ENCODE results near the gene NUDT21.
"Not testable (repeated sequence)": the region's sequence is repeated elsewhere in the genome, so short reads cannot be mapped to it uniquely, and the experiment has no call there.

NUDT21 gene

DNA sequence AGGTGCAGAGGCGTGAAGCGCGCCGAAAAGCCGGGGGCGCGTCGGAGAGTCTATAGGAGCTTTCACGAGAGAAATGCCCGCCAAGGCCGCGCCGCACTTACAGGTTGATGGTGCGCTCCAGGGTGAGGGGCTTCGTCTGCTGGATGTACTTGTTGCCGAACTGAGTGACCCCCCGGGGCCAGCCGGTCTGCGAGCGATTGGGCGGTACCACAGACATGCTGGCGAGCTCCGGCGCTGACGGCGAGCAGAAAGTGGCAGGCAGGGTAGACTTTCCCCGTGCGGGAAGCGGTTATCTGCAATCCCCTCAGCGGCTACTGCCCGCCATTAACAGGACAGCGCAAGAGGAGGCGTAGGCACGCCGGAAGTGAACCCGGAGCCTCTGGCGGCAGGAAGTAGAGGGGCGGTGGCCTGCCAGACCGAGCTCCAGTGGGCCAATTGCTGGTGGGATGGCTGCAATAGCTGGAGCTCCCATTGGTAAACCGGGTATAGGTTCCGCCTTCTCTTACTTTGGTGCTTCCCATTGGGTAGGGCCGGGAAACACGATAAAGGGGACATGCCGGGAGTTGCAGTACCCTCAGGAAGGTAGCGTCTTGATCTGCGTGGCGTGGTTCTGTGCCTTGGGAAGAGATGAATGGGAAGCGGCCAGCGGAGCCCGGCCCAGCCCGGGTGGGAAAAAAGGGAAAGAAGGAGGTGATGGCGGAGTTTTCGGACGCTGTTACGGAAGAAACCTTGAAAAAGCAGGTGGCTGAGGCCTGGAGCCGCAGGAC is at the start of gene NUDT21, which contains the start of gene OGFOD1:
Gene NUDT21, minus strand, starts transcription at position 347 of the 767 bp plus-strand sequence. Its CDS starts 130 bp downstream, at position 217.
Gene OGFOD1, plus strand, starts transcription at position 569 of the 767 bp plus-strand sequence. Its CDS starts 59 bp downstream, at position 628.
- DNase-seq (ENCODE audit: low spot score), result peak; percentile 100

- no peak for DNase-seq (ENCODE audit: low spot score)
These were observed 42.7 kb upstream of the NUDT21 start for GRCh38 chr16:56493815-56494214.

GRCh38 chr16:56493126-56493525 is 42.0 kb upstream of the NUDT21 start:
- DNase-seq (ENCODE audit: low spot score), result no peak

GRCh38 chr16:56491657-56492261 is 40.6 kb upstream of the NUDT21 start:
- no peak for DNase-seq (ENCODE audit: low spot score)

DNA sequence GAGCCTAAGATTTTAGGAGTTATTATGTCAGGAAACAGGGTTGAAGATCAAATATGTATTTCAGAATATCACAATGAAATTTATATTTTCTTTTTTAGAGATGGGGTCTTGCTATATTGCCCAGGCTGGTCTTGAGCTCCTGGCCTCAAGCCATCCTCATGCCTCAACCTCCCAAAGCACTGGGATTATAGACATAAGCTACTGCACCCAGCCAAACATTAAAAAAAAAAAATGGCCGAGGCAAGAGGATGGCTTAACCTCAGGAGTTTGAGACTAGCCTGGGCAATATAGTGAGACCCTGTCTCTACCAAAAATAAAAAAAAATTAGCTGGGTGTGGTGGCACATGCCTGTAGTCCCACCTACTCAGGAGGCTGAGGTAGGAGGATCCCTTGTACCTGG is 37.7 kb upstream of the NUDT21 start:
- DNase-seq (ENCODE audit: low spot score), result not testable (repeated sequence)

DNA sequence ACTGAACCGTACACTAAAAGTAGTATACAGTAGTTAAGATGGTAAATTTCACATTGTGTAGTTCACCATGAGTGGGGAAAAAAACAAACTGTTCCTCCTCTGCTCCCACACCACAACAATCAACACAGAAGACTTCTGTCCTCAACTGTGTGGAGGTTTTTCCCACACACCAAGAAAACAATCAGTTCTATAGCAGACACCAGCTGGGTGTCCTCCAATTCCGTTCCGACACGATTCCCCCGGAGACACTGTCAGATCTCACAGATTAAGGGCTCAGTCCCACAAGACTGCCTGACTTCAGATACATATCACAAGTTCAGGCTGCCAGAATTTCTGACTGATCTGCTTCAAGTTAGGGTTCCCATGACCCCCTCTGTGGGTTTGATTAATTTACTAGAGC is 36.9 kb upstream of the NUDT21 start:
- DNase-seq (ENCODE audit: low spot score), result no peak

GRCh38 chr16:56483394-56483793 is 32.3 kb upstream of the NUDT21 start:
- DNase-seq (ENCODE audit: low spot score), result no peak

- no peak for DNase-seq (ENCODE audit: low spot score)
These were observed 31.6 kb upstream of the NUDT21 start for GRCh38 chr16:56482683-56483236.

DNA sequence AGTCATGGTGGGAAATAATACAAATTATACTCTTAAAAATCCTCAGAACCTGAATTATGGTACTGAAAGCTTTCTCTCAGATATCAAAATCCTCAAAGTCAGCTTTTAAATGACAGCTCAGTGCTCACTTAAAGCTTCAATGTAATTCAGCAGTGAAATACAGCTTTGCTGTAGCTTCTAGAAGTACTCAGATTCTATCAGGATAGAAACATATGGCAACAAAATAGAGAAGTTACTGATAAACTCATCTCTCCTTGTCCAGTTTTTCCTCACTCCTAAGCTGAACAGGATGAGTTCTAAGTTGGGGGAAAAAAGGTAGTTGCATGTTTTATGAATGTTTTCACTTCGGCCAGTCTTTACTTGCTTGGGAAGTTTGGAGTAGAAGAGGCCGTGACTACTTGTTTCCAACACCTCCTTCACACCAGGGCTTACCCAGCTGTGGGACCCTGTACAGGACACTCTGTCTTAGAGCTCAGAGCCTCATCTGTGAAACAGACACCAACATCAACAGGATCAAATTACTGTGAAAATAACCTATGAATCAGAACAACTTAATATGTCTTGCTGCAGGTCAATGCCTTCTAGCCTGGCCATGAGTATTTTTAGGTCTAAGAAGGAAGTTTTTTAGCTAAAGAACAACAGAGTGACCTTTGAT is 30.5 kb upstream of the NUDT21 start:
- DNase-seq (ENCODE audit: low spot score), result no peak

- DNase-seq (ENCODE audit: low spot score), result no peak
These were observed 29.8 kb upstream of the NUDT21 start for GRCh38 chr16:56480776-56481467.

DNA sequence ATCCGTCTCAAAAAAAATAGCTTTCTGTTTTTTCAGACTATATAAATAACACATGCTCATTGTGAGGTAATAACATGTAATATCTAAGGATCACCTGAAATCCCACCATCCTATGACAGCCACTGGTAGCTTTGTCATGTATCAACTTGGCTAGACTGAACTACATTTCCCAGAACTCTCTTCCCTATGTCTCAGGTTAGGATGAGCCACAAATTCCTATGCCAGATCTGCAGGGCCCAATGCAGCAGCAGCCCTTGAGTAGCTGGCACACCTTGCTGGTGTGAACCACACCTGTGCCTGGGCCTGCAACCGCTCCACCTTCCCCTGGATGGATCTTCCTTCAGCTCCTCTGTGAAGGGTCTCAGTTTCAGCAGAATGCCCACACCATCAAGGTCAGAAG is 28.3 kb upstream of the NUDT21 start:
- DNase-seq (ENCODE audit: low spot score), result no peak

DNA sequence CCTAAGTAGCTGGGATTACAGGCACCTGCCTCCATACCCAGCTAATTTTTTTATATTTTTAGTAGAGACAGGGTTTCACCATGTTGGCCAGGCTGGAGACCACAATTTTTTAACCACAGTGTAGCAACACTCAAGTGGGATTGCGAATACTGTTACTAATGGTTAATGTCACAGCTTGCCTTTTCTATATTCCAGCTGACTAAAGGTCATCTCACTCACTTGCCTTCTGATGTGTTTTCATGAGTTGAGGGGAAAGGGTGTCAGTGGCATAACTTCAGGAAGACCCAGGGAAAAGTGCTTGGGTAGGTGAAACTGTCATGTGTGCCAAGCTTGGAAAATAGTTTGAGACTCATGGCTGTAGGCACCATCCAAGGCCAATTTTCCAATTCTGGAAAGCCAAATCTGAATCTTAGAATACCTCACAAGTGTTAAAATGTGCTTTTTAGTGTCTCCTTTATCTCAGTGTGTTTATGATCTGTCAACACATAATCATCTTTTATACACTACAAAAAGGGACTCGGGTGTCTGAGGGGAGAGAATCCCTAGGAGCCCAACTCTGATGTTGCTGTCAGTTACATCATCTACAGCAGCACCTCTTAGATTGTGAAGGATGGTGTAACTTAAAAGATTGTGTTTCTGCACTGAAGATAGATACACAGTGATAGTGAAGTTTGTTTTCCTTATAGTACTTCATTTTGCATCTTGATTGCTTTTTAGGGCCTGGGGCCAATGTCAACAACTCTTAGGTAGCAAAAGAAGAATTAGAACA is 27.3 kb upstream of the NUDT21 start:
- no peak for DNase-seq (ENCODE audit: low spot score)

- DNase-seq (ENCODE audit: low spot score), result no peak
These were observed 26.2 kb upstream of the NUDT21 start for GRCh38 chr16:56477096-56477878.

DNA sequence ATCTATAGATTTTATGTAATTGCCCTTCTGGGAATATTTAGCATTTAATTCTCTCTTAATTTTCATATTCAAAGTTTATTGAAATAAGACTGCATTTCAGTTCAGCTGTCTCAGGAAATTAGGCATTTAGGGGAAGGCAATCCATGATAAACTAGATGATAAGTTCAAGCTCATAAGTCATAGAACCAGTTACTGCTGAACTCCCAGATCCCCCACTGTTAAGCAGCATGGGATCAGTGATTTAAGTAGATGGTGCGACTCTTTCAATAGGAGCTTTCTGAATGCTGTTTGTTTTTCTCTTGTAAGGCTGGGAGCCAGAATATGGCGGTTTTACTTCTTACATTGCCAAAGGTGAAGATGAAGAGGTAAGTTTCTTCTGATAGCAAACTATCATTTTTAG is 24.1 kb upstream of the NUDT21 start:
- DNase-seq (ENCODE audit: low spot score), result no peak

DNA sequence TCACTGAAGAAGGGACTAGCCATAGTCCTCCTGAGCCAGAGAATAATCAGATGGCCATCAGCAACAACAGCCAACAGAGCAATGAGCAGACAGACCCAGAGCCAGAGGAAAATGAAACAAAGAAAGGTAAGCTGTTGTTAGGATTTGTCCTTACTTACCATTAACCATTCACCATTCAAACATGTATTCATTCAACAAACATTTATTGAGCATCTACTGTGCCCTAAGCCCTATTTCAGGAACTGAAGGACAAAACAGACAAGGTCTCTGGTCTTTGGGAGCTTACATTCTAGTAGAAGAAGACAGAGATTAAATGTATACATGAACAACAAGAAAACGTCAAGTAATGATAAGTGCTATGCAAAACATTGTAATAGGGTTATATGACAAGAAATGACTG is 19.5 kb upstream of the NUDT21 start:
- no peak for DNase-seq (ENCODE audit: low spot score)

- no peak for DNase-seq (ENCODE audit: low spot score)
These were observed 19.1 kb upstream of the NUDT21 start for GRCh38 chr16:56470232-56470631.

- DNase-seq (ENCODE audit: low spot score), result no peak
These were observed 18.6 kb upstream of the NUDT21 start for GRCh38 chr16:56469748-56470147.

GRCh38 chr16:56468800-56469199 is 17.7 kb upstream of the NUDT21 start:
- no peak for DNase-seq (ENCODE audit: low spot score)

DNA sequence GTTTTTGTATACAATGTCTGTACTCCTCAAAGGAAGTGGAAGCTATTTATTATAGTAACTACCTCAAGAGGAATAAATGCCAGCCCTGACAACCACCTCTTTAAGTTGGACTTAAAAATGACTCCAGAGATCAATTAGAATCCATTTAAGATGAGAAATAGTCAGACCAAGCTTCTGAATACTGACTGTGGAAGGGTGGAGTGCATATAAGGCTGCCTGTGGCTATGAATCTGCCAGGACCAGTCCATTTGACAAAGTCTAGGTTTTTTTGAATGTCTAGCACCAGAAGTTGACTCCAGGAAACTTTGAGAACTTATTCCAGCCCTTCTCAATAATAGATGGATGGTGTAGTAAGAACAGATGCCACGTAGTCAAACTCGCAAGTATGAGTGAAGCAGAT is 15.2 kb upstream of the NUDT21 start:
- no peak for DNase-seq (ENCODE audit: low spot score)

GRCh38 chr16:56463153-56463552 is 12.0 kb upstream of the NUDT21 start:
- no peak for DNase-seq (ENCODE audit: low spot score)
